COR-L47 (cell line): ENCODE results near the gene SYCP1.
"Not testable (repeated sequence)": the region's sequence is repeated elsewhere in the genome, so short reads cannot be mapped to it uniquely, and the experiment has no call there.

Experiments
- DNase-seq: peaks from one replicate; lab custom pipeline; 2025; lab: John Stamatoyannopoulos, UW

The SYCP1 gene

DNA sequence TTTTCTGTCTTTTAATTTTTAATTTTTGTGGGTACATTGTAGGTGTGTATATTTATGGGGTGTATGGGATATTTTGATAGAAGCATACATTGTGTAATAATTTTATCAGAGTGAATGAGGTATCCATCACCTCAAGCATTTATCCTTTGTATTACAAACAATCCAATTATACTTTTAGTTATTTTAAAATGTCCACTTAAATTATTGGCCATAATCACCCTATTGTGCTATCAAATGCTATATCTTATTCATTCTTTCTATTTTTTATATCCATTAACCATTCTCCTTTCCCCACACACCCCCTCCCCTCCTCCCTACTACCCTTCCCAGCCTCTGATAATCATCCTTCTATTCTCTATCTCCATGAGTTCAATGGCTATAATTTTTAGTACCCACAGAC, 104.8 kb downstream of the SYCP1 start:
- DNase-seq, result no peak

DNA sequence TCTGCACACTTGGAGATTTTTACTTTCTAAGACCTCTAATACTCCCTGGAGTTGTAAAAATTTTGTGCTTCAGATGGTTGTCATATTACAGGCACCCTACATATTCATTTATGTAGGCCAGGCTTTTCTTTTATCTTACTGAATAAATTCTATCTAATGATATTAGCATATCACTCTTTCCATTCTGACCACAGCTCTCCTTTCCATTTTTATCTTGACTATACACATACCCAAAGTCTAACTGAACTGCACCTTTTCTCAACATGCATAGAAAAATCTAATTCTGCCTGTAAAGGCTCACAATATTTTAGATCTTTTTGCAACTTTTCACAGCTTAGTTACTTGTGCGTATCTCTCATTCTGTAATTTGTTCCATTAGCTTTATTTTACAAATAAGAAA, 122.2 kb downstream of the SYCP1 start:
- DNase-seq, result no peak

DNA sequence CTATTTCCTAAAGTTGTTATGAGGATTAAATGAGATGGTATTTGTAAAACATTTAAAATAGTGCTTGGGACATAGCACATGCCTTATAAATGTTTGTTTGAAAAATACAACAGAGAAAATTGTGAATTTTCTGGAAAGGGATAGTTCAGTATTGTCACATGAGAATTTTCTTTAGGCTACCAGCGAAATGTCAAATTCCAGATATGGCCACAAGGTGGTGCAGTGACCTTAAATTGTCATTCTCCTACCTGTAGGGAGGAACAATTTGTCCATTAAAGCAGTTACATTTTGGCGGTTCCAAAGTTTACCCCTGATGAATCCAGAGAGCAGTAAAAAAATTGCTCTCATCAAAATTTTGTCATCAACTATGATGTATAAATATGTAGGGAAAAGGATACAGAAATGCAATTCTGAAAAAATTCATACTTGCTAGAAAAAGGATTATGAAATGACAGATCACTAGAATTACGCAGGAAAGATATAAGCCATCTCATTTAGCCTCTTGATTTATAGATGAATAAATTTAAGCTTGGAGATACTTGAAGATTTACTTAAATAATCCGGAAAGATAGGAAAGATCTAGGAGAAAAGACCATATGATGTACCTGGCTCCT, 124.7 kb downstream of the SYCP1 start:
- DNase-seq, result peak; percentile 21

DNA sequence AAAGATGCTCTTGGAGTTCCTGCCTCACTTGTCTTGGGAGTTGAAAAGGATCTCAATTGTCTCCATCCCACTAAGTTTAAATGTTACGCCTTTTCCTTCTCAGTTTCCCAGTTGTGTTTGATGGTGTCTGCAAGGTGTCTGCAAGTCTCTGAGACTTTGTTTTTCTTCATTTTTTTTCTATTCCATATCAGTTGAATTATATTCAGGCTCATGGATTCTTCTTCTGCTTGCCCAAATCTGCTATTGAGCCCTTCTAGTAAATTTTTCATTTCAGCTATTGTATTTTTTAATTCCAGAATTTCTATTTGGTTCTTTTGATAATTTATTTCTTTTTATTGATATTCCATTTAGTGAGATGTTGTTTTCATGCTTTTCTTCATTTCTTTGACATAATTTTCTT, 127.6 kb downstream of the SYCP1 start:
- DNase-seq, result no peak

DNA sequence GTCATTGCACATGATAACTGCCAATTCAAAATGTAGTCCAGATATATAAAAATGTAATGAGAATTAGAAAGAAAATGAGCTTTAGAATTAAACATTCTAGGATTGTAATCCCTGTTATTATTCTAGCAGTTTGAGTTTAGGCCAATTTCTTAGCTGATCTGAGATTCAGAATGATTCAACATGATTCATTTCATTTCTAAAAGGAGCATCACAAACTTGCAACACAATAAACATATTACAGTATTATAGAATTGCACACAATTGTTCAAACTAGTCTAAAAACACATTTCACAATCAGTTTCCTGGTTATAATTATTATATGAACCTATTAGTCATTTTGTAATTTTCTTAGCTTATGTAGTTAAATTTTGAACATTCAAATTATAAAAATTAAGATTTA, 131.6 kb downstream of the SYCP1 start:
- no peak for DNase-seq

DNA sequence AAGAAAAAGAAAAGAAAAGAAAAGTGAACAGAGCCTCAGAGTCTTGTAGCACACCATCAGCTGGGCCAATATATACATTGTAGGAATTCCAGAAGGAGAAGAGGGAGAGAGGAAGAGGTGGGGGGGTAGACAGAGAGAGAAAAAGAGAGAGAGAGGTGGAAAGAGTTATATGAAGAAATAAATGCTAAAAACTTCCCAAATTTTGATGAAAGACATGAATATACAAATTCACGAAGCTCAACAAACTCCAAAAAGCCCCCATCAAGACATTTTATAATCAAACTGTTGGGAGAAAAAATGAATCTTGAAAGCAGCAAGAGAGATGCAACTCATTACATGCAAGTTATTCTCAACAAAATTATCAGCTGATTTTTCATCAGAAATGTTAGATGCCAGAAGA, 133.4 kb downstream of the SYCP1 start:
- no peak for DNase-seq

DNA sequence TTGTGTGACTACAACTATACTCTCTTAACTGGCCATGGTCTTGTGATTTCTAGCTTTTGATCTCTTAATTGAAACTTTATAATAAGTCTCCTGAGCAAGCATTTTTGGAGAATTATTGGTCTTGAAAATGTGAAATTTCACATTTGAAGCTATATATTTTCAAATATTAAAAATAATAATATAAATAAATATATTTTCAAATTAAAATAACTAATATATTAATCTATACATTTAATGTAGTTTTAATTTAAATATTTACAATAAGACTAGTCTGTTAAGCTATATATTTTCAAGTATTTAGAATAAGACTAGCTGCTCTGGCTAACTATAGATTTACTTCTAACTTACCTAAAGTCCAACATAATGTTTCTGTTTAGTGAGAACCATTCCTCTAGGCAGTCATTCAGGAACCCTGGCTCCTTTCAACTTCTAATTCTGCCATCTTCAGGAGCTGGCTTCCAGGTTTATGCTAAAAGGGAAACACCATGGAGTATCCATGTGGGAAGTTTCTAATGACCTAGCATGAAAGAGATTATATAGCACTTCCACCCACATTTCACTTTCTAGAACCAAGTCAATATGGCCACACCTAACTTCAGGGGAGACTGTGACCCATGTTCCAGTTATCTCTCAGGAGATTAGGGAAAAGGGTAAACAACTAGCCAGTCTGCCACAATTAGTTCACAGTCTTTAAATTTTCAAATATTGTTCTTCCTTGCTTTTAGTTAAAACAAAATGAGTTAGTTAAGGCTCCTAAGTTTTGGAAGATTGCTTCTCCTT, 143.0 kb downstream of the SYCP1 start:
- no peak for DNase-seq

DNA sequence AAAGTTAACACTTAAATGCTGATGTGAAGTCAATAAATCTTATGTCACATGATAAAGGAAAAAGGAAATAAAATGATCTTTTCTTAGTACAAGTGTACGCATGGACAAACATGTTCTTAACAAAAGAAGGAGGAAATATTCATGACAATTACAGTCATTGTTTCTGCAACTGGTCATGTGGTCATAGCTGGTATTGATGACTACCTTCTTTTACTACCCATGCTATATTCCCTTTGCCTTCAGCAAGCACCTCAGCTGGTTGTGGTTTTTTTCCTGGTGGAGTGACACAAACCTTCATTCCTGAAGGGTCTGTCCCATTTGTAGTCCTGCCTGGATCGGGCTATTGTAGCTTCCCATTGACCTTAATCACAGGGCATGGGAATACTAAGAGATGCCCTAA, 151.5 kb downstream of the SYCP1 start:
- no peak for DNase-seq

DNA sequence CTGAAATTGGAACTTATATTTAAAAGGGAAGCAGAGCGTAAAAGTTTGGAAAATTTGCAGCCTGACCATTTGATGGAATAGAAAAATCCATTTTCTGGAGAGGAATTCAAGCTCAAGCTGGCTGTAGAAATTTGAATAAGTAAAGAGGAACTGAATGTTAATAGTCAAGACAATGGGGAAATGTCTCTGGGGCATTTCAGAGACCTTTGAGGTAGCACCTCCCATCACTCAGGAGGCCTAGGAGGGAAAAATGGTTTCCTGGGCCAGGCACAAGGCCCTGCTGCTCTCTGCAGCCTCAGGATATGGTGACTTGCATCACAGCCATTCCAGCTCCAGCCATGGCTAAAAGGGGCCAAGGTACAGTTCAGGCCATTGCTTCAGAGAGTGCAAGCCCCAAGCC, 157.3 kb downstream of the SYCP1 start:
- no peak for DNase-seq

DNA sequence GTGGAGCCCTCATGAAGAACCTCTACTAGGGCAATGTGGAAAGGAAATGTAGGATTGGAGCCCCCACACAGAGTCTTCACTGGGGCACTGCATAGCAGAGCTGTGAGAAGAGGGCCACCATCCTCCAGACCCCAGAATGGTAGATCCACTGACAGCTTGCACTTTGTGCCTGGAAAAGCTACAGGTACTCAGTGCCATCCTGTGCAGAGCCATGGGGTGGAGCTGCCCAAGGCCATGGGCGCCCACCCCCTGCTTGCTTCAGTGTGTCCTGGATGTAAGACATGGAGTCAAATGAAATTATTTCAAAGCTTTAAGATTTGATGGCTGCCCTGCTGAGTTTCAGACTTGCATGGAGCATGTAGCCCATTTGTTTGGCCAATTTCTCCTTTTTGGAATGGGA, 157.8 kb downstream of the SYCP1 start:
- no peak for DNase-seq

DNA sequence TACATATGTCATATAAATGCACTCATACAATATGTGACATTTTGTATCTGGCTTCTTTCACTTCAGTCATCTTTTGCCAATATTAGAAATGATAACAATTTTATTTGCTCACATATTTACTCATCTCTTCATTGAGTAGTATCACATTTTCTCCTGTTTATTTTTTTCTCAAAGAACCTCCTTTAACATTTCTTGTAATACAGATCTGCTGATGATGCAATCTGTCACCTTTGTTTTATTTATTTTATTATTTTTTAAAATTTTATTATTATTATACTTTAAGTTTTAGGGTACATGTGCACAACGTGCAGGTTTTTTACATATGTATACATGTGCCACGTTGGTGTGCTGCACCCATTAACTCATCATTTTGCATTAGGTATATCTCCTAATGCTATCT, 159.1 kb downstream of the SYCP1 start:
- no peak for DNase-seq

DNA sequence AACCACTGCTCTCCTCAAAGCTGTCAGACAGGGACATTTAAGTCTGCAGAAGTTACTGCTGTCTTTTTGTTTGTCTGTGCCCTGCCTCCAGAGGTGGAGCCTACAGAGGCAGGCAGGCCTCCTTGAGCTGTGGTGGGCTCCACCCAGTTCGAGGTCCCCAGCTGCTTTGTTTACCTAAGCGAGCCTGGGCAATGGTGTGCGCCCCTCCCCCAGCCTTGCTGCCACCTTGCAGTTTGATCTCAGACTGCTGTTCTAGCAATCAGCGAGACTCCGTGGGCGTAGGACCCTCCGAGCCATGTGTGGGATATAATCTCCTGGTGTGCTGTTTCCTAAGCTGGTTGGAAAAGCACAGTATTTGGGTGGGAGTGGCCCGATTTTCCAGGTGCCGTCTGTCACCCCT, 164.9 kb downstream of the SYCP1 start:
- not testable (repeated sequence) for DNase-seq

DNA sequence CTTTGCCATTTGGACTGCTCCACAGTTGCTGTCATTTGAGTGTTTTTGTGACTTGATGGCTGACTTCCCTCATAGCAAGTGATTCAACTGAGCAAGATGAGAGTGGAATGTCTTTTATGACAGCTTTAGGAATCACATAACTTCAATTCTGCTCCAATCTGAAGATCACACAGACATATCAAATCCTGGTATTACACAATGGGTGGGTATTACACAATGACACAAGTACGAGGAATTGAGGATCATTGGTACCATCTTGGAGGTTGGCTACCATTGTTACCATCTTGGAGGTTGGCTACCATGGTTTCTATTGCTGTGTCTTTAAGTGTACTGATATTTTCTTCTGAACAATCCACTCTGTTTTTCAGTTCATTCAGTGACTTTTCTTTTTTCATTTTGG, 166.5 kb downstream of the SYCP1 start:
- no peak for DNase-seq

DNA sequence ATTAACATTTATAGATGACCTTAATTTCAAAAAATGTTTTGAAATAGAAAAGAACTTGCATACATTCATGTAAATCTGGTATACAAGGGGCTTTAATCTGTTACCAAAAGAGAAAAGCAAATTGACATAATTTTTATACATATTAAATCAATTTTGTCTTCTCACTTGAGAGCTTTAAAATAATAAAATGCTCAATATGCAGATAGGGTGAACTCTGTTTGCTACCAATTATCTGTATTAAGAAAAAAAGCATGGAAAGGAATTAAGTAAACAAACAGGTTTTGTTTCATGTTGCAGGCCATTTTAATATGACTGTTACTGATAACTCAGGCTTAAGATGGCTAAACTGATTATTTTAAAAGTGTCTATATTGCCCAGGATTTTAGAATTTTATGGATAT, 168.9 kb downstream of the SYCP1 start:
- DNase-seq, result no peak

DNA sequence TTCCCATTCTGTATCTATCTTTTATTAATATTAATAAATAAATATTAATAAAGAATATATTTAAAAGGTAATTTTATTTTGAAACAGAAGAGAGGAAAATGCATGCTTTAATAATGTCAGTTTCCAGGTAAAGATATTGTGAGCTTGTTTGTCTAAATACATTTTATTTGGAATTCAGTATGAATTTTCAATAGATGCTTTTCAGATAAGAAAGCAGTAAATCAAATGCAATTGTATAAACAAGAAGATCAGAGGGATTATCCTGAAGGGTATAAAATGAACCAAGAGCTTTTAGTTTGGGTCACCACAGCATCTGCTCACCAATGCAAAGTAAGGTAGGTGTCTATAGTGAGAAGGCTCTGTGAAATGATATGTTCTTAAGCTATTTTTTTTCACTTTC, 174.9 kb downstream of the SYCP1 start, which contains the start of gene TSHB:
TSS of gene TSHB (plus strand) at position 301 of the 400 bp plus-strand sequence. CDS start 3,537 bp downstream, outside the sequence.
- DNase-seq, result no peak

DNA sequence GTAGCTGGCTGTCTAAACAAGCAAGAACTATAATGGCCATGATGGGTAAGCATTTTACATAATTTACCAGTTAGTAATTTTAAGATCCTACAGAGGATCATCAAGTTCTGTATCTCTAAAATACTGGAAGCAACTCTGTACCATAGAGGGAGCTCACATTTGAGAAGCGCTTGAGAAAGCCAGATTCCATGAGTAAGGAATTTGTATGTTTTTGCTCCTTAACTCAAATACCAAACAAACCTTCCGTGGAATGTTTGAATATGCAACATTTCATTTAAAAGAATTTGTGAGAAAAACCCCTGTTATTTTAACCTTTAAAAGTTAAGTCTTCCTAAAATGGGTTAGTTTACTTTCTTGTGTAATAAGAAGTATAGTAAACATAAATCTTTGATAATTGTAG, 176.9 kb downstream of the SYCP1 start:
- no peak for DNase-seq

DNA sequence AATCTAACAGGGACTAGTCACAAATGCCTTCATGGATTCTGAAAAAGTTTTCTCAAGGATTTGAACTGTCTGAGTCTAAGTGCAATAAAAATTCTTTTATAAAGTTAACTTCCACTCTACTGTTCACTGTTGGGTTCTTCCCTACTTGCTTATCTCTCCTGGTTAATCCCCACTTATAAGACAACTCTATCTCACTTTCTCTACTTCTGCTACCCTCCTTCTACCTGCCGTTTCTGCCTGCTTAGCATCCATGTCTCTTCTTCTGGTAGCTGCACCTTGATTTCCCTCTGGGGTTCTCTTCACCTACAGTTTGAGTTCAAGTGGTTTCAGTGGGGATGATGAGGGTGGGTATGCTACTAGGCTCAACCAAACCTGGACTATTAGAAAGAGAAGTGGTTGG, 181.0 kb downstream of the SYCP1 start:
- DNase-seq, result no peak

DNA sequence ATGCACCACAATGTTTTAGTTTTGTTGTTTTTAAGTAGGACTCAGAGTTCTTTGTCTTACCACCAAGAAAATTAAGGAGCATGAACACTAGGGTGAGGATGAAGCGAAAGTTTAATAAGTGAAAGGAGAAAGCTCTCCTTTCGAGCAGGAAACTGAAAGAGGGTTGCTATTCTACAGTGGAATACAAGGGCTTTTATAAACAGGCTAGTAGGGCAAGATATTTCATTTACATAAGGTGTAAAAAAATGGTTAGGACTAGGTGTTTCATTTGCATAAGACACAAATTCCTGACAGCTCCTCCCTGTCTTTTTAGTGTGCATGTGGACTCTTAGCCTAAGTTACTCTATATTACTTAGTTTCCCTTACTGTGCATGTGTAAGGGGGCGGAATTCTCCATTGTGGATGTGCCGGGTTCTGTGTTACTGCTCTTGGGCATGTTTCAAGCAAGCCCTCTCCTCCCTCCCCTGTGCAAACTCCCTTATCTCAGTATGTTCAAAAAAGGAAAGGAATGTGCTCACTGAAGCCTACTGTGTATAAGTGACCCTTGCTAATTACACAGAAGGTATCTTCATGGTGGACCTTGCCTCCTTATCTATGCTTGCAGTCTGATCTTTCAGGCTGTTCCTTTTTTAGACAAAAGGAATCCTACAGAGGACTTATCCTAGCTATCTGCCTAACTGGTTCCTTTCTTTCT, 182.3 kb downstream of the SYCP1 start:
- no peak for DNase-seq

DNA sequence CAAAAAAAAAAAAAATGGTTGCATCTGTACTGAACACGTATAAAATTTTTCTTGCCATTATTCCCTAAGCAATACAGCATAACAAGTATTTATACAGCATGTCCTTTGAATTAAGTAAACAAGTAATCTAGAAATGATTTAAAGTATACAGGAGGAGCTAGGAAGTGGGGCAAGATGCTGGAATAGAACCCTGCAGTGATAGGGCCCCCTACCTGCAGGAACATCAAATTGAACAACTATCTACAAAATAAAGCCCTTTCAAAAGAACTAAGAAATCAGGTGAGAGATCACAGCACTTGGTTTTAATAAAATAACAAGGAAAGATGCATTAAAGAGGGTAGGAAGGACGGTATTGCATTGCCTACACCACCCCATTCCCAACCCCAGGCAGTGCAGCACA, 185.8 kb downstream of the SYCP1 start:
- DNase-seq, result no peak

DNA sequence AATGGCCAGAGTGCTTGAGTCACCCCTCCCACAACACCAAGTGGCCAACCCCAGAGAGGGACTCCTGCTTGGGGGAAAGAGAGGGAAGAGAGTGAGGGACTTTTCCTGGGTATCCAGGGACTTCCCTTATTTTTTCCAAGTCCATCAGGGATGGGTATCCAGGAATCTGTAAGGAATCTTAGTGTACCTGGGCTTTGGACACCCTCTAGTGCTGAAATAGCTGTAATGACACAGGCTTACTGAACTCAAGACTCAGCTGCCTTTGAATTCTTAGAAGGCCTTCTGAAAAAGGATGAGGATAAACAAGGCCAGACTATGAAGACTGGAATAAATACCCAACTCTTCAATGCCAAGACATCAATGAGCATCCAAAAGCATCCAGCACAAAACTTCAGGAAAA, 187.0 kb downstream of the SYCP1 start:
- DNase-seq, result no peak
